ENCODE results near the gene PAX9.
"Not testable (repeated sequence)": the region's sequence is repeated elsewhere in the genome, so short reads cannot be mapped to it uniquely, and the experiment has no call there.

The PAX9 gene

DNA sequence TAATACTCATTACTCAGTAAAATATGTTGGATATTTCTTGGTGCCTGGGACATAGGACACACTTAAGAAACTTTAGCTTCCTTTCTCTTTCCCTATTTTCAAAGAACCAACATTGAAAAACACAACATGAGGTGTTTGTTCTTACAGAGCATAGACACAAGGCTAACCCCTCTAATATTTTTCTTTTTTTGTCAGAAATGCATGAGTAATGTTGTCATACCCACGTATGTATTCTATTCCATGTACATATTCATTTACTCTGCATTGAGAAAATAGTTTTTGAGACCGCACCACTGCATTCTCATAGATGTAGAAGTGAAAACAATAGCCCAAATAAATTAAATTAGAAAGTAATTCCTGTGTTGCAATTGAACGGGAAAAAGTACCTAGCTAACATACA, 13.0 kb downstream of the PAX9 start:
- DNase-seq (ENCODE audit: low read depth), result no peak

DNA sequence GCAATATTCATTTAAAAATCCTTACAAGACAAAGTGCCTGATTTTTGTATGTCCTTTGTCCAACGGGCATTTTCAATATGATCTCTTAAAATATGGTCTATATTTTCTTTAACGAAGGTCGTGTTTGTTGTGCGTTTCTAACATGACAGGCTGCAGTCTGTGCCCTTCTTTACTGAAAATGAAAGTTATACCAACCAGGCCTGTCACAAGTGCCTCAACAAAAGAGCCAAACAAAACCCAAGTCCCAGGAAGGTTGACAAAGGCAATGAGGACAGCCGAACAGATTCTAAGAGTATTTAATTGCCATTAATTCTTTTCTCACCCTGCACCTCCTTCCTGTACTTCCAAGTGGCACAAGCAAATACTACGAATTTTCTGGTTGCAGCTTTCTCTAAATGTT, 13.9 kb downstream of the PAX9 start:
- DNase-seq (ENCODE audit: low read depth), result no peak

DNA sequence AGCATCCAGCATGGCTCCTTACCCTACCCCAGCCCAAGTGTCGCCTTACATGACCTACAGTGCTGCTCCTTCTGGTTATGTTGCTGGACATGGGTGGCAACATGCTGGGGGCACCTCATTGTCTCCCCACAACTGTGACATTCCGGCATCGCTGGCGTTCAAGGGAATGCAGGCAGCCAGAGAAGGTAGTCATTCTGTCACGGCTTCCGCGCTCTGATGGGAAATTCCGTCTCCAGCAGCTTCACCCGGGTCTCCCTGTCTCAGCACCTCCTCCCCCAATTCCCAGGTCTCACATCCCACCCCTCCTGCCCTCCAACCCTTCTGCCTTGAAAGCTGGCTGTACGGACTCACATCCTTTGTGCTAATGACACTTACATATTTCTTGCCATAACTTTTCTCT, 14.6 kb downstream of the PAX9 start:
- no peak for DNase-seq (ENCODE audit: low read depth)

DNA sequence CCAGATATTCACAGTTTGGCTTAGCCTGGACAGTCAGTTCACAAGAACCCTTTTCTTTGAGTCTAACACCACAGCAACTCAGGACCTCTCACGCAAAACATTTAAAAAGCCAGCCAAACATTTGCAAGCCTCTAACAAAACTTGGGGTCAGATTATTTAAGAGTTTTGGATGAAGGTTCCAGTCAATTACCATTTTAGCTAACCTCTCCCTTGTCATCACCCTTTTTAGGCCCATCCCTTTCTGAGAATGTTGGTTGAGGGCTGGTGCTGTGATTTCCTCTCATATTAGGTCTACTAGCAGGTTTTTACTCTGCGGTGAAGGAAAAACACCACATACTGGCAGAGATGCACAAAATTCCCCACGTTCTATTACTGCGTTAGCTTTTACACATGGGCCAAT, 20.7 kb downstream of the PAX9 start:
- no peak for DNase-seq (ENCODE audit: low read depth)

DNA sequence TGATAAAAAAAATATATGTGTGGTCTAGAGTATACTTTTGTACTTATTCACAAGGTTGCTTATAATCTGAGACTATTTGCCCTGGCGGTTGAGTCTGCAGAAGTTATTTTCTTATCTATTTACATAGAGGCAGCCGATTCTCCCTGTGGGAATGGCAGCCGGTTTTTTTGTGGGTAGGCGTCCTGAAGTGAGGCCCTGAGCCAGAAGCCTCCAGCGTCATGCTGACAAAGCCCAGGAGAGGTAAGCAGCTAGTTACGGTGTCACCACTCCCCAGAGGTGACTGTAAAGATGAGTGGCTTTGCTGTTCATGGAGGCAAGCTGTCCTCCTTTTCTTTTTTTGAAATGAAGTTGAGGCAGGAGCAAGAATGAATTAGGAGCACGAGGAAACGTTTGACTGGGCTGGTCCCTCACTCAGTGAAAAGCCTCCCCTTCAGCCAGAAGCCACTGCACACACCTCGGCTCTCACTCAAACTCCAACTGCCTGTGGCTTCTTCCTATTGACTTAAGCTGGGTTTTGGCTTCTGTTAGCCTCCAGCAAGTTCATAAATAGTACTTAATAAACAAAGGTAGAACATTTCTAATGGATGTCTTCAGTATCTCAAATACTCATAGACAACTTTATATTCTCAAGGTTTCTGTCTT, 21.5 kb downstream of the PAX9 start:
- DNase-seq (ENCODE audit: low read depth), result no peak

DNA sequence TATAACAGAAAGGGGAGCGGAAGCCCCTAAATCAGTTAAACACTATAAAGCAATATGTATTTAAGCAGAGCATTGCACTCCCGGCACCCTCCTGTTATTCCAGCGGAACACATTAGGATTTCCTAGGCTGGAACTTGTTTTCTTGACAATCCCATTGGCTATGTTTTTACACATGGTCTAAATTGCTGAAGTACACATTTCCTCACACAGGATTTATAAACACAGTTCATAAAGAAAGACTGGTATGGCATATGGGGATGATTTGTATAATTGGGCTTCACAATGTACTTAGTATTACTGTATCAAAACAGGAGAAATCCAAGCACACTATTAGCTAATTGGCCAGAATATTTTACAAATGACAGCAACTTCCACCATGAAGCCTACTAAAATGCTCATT, 23.3 kb downstream of the PAX9 start:
- DNase-seq (ENCODE audit: low read depth), result no peak

DNA sequence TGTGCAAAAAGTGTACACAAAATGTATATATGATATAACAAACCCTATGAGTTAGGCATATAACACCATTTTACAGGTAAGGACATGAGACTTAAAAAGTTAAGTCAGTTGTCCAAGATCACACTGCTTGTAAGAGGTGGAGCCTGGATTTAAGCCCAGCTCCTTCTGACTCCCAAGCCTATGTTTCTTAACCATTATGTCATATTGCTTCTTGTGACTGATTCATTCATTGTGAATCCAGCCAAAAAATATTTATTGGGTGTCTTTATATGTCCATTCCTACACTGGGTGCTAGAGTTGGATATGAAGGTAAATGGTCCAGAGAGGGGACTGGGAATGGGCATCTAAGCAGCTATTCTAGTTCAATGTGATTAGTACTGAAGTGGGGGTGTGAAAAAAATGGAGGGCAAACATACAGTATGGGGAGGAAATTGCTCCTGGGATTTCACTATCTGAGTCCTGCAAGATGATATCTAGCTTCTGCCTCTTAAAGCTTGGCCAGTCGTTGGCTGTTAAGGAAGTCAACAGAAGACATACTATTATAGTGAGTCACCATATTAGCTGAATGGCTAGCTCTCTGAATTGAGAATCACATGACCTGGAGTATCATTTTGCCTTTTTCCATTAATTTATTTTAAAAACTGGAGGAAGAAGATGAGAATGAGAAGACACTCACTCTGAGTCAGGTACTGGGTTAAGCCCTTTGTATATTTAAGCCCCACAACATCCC, 28.8 kb downstream of the PAX9 start:
- peak; percentile 17 for DNase-seq (ENCODE audit: low read depth)

DNA sequence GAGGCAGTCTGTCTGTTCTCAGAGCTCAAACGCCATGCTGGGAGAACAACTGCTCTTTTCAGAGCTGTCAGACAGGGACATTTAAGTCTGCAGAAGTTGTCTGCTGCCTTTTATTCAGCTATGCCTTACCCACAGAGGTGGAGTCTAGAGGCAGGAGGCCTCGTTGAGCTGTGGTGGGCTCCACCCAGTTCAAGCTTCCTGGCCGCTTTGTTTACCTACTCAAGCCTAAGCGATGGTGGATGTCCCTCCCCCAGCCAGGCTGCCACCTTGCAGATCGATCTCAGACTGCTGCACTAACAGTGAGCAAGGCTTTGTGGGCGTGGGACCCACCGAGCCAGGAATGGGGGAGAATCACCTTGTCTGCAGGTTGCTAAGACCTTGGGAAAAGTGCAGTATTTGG, 37.8 kb downstream of the PAX9 start:
- not testable (repeated sequence) for DNase-seq (ENCODE audit: low read depth)

DNA sequence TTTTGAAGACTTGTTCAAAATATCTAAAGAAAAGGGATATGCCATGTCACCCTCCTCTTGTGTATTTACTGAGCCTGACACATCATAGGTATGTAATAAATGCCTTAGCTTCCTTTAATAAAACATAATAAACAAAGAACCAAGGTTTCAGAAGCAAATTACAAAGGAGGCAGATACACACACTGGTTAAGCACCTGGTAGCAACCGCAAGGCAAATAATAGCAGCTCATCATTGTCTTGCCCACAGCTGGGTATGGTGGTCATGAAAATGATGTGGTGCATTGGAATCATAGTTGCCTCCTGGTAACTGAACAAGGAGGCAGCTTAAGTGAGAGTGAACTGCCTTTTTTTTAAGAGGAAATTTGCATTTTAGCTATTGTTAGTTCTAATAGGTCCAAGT, 39.0 kb downstream of the PAX9 start:
- no peak for DNase-seq (ENCODE audit: low read depth)

DNA sequence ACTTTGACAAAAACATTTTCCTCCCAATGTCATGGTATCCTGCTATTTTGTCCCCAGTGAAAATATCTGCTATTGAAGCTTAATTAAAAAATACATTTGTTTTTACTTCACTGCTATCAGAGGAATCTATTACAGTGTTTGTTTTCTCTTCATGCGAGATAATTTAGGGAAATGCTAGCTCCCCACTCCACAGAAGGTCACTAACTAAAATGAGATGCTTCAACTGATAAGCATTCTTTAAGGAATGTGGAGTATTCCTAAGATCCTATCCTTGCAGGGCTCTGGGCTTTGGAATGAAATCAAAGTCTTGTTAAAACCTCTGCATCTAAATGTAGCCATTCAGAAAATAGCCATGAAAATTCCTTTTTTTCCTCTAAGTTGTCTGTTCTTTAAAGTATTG, 39.5 kb downstream of the PAX9 start:
- DNase-seq (ENCODE audit: low read depth), result no peak

DNA sequence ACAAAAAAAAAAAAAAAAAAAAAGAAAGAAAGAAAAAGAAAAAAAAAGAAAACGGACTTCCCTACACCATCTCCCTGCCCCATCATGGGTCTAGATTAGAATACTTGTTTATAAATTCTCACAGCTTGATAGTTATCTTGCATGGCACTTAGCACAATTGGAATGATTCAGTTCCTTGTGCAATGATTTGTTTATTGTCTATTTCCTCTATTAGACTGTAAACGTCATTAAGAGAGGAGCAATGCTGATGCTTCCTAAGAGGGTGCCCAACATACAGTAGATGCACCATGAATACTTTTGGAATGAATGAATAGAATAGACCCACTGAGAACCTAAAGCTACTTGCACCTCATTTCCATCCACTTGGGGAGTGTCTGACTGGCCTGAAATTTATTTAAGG, 40.8 kb downstream of the PAX9 start:
- no peak for DNase-seq (ENCODE audit: low read depth)

DNA sequence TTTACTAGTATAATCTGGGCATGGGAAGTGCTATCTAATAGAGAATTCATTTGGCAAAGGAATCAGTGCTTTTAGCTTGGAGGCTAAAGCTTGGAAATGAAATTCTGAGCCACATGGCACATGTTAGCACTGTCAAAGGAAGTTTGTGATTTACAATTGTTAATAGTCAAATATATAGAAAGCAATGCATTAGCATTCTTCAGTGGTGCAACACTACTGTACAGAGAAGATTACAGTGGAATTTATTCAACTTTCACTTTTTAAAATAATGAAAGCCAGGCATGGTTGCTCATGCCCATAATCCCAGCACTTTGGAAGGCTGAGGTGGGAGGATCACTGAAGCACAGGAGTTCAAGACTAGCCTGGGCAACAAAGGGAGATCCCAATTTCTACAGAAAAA, 45.9 kb downstream of the PAX9 start:
- no peak for DNase-seq (ENCODE audit: low read depth)

DNA sequence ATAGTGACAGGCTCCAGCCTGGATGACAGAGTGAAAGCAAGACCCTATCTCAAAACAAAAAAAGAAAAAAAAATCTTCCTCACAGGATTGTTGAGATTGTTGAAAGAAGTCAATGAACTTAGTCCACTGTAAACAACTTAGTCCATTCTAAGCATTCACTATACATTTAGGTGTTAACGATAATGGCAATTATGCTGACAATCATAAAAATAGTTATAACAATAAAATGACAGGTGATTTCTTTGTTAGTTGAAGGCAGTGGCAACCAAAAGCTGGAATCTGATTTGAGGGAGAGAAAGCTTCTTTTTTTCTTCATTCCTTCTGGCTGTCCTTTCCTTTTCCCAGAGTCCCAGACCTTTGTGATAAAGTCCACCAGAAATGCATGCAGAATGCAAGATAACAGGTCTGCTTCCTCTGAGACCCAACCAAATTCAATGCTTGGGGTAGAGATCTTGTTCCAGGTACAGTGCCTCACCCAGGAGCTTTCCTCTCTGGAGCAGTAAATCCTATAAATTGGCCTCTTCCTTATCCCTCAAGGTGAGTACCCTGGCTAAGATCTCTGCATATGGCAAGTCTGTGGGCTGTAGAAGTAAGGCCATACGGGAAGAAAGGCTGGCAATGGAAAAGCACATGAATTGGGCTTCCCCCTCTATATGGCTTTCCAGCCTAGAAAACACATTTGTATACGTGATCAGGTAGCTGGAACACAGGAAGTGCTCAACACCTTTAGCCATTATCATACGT, 52.5 kb downstream of the PAX9 start:
- DNase-seq (ENCODE audit: low read depth), result no peak

DNA sequence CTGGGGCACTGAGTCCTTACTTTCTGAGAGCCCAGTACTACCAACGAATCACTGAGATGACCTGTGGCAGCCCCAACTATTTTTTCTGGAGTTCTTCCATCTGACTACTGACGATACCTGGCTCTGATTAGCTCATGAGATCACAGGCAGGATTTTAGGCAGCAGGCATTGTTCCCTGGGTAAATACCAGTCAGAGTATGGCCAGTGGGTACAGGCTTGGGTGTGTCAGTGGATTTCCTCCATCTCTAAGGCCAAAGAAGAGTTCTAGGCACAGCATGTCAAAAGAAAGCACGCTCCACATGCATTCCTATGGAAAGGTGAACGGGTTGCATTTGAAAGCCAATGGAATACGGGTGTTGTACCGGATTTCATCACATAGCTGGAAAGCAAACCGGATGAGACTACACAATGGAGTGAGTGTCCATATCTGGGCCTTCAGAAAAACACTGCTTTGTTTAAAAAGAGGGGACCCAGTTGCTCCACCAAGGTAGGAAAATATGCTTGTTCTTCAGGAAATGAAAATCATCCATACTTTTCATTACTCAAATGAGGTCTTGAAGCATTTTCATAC, 55.0 kb downstream of the PAX9 start:
- DNase-seq (ENCODE audit: low read depth), result no peak

DNA sequence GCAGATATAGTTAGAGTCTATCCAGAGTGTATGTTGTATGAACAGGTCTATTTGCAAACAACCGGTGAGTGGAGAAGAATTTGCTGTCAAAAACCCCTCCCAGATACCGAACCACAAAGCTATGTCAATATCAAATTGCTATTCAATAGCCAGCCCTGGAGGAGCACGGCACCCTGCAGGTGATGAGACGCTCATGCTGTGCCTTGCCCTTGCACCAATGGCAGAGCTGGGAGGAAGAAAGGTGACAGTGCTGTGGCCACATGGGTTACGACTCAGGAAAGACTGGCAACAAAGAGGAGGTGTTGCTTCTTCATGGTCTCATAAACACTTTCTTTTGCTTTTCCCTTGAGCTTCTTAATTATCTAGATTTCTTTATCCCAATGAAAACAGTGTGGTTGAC, 55.7 kb downstream of the PAX9 start:
- DNase-seq (ENCODE audit: low read depth), result no peak

DNA sequence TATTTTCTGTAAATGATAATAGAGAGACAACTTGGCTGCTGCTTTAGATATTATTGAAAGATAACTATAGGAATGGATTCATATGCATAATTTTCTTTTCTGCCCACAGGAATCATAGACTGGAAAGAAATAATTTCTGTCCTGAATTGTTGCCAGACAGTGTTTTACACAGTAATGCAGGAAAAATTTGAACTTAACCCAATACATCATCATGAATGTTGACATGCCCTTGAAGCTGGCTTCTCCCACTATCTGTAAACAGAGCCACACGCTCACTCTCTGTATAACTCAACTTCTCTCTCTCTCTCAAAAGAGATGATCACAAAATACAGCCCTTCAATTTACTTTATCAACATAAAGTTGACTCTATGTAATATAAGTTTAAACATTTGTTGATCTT, 56.6 kb downstream of the PAX9 start:
- DNase-seq (ENCODE audit: low read depth), result peak; percentile 2

DNA sequence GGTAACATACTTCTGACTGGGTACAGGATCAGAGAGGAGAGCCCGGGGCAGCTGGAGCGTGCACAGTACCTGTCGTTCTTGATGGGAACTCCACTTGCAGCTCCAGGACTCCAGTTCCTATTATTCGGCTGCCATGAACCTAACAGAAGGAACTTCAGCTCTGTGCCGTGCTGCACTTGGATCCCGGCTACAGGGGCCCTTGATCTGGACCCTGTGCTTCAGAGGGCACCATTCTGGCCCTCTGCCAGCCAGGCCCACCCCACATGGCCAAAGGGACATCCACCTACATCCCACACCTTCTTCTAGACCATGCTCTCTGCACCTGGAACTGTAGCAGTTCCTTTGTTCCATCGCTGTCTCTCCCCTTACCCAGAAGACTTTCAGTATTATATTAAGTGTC, 58.2 kb downstream of the PAX9 start:
- DNase-seq (ENCODE audit: low read depth), result no peak

DNA sequence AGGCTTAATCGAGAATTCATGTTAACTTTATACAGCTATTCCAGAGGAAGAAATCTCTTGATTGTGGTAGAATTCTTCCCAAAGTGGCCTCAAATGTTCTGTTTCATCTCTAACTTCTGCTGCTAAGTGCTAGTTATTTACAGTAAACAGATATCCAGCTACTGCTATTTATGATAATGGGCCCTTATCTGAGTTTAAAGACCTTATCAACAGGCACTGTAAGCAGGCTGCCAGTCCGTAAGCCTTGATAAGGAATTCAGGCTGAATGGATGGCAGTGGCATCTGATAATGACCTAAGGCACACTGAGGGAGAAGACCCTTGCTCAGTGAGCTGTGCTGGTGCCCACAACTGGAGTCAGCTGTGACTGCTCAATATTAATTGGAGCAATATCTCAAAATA, 59.0 kb downstream of the PAX9 start:
- no peak for DNase-seq (ENCODE audit: low read depth)

DNA sequence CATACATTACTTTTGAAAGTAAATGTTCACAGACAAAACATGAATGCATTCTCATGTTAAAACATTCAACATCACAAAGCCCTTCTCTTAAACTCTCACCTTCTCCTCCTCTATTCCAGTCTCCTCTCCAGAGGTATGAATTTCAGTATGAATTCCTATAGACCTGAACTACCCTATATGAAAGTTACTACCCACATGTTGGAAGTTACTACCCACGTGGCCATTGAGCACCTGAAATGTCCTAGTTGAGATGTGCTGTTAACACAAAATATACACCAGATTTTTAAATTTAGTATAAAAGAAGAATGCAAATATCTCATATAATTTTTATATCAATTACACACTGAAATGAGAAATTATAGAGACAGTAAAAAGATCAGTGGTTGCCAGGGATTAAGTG, 60.2 kb downstream of the PAX9 start:
- DNase-seq (ENCODE audit: low read depth), result no peak

DNA sequence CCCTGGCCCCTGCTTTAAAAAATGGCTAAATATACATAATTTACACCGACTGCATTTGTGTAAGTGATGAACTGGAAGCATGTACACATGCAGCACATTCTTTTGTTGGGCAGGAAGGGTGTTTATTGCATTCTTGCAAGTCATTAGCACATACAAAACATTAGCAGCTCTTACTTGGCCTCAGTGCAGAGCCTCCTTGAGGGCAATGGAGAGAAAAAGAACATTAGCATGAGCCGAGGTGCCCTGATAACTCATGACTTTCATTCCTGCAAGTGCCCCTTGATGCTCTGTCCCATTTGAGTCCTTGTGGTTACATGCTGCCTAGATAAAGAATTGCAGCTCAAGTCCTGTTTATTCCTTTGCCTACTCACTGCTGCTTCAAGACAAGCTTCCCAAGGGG, 61.9 kb downstream of the PAX9 start:
- no peak for DNase-seq (ENCODE audit: low read depth)

DNA sequence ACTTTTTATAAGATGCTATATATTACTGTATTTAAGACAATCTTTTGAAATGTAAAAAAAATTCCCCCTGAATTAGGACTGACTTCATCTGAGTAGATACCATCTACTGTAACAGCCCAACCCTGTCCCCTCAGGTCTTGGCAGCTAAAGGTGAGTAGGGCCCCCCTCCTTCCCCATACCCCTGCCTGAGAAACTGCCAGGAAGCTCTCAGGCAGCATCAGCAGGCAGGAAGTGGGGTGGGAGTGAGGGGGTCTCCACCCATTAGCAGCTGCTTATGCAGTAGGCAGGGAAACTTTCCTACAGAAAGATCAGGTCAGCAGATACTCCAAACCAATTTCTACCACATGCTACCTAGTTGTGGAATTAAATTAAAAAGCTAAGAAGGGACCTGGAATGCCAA, 62.5 kb downstream of the PAX9 start:
- no peak for DNase-seq (ENCODE audit: low read depth)

DNA sequence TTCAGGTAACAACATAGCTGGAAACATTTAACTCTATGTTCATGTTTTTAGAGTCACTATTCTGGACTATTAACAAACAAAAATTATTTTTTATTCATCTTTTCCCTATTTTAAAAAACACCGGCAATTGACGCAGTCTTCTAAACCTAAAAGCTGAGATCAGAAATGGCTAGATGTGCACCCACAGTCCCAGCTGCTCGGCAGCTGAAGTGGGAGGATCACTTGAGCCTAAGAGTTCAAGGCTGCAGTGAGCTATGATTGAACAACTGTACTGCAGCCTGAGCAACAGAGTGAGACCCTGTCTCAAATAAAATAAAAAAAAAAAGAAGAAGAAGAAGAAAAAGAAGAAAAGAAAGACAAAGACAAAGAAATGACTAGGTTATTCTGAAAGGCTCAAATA, 64.5 kb downstream of the PAX9 start:
- no peak for DNase-seq (ENCODE audit: low read depth)

Measured in stromal cell of bone marrow (primary cell).